ENCODE data around the gene APLF. TPM values are rescaled to one million over a fixed set of nuclear protein-coding genes. Genes with fewer than 3 reads are reported as not detected.

Gene APLF
- total RNA-seq, 1 donor from 2014 or later: 8.4 TPM

DNA sequence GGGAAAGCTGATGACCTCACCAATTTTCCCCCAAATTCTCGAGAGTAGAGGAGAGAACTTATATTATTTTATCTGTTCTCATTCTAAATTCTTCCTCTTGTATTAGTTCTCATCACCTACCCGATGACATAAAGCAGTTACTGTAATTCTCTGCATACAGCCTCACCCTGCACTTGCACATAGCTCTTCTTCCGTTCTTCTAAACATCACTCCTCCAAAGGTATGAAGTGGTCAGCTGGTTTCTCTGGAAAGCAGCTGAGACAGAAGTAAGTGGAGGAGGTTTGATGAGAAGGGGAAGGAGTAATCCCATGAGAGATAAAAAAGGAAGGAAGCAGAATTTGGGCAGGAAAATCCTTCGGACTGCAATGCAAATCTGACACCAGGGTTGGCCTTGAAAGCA lies 39.3 kb upstream of the APLF start:
- Histone ChIP-seq H3K4me1 (ENCODE audit: control insufficient read depth in 3 of 3, insufficient read depth in 3 of 3, low read length in 3 of 3) (no peaks in the 10 kb centered on the region), H3K4me3 (ENCODE audit: low read length in 3 of 3) (no peak overlapping the region), H3K36me3 (ENCODE audit: control insufficient read depth in 3 of 3, insufficient read depth in 3 of 3, low read length in 3 of 3) (no peaks in the 10 kb centered on the region), H3K27me3 (ENCODE audit: control insufficient read depth in 3 of 3, insufficient read depth in 3 of 3, low read length in 3 of 3) (peaks cover 0 to 2% (median 0%) of the 10 kb centered on the region in 3 donors), H3K27ac (ENCODE audit: low read depth, low read length) (no peak overlapping the region), H3K9me3 (ENCODE audit: control insufficient read depth in 3 of 3, low read length in 3 of 3) (no peaks in the 10 kb centered on the region), H3K9ac (ENCODE audit: low read depth in 1 of 3, low read length in 3 of 3) (no peak overlapping the region)

DNA sequence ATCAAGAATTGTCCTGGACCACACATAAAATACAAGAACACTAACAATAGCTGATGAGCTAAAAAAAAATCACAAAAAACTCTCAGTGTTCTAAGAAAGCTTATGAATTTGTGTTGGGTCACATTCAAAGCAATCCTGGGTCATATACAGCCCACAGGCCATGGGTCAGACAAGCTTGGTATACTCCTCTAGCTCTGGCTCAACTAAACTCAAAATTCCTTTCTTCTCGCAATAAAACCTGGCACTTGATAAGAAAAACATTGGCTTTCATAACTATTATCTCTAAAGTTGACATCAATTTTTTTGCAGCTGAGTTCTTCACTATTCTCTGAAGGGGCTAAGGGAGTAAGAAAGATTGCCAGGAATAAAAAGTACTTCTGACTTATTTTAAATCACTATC lies 38.6 kb upstream of the APLF start:
- H3K4me3 ChIP-seq (ENCODE audit: low read length in 3 of 3): no peak overlapping the region
- no peaks in the 10 kb centered on the region for H3K4me1 ChIP-seq (ENCODE audit: control insufficient read depth in 3 of 3, insufficient read depth in 3 of 3, low read length in 3 of 3)
- H3K9me3 ChIP-seq (ENCODE audit: control insufficient read depth in 3 of 3, low read length in 3 of 3): no peaks in the 10 kb centered on the region
- no peaks in the 10 kb centered on the region for H3K36me3 ChIP-seq (ENCODE audit: control insufficient read depth in 3 of 3, insufficient read depth in 3 of 3, low read length in 3 of 3)
- peaks cover 0 to 2% (median 0%) of the 10 kb centered on the region in 3 donors for H3K27me3 ChIP-seq (ENCODE audit: control insufficient read depth in 3 of 3, insufficient read depth in 3 of 3, low read length in 3 of 3)
- no peak overlapping the region for H3K27ac ChIP-seq (ENCODE audit: low read depth, low read length)
- no peak overlapping the region for H3K9ac ChIP-seq (ENCODE audit: low read depth in 1 of 3, low read length in 3 of 3)

DNA sequence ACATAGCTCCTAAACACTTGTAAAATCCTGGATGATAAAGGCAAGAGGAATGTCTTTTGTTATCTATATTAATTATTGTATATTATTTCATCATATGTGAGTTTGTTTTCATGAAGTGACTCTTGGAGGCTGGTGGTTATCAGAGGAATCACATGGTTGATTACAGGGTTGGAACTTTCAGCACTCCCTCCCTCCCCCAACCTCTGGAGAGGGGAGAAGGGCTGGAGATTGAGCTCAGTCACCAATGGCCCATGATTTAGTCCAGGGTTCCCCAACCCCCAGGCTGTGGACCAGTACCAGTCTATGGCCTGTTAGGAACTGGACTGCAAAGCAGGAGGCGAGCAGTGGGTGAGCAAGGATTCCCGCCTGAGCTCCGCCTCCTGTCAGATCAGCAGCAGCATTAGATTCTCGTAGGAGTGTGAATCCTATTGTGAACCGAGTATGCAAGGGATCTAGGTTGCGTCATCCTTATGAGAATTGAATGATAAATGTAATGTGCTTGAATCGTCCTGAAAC lies 38.0 kb upstream of the APLF start:
- Histone ChIP-seq H3K4me3 (ENCODE audit: low read length in 3 of 3) (no peak overlapping the region), H3K9ac (ENCODE audit: low read depth in 1 of 3, low read length in 3 of 3) (no peak overlapping the region)

GRCh38 chr2:68431316-68431972 lies 35.9 kb upstream of the APLF start:
- H3K4me1 ChIP-seq (ENCODE audit: control insufficient read depth in 3 of 3, insufficient read depth in 3 of 3, low read length in 3 of 3): peaks cover 3 to 9% (median 3%) of the 10 kb centered on the region in 3 donors
- H3K9me3 ChIP-seq (ENCODE audit: control insufficient read depth in 3 of 3, low read length in 3 of 3): no peaks in the 10 kb centered on the region
- peaks cover 0 to 2% (median 0%) of the 10 kb centered on the region in 3 donors for H3K27me3 ChIP-seq (ENCODE audit: control insufficient read depth in 3 of 3, insufficient read depth in 3 of 3, low read length in 3 of 3)
- H3K4me3 ChIP-seq (ENCODE audit: low read length in 3 of 3): no peak overlapping the region
- no peak overlapping the region for H3K9ac ChIP-seq (ENCODE audit: low read depth in 1 of 3, low read length in 3 of 3)
- H3K27ac ChIP-seq (ENCODE audit: low read depth, low read length): no peak overlapping the region
- H3K36me3 ChIP-seq (ENCODE audit: control insufficient read depth in 3 of 3, insufficient read depth in 3 of 3, low read length in 3 of 3): no peaks in the 10 kb centered on the region

More for the DNA sequence above, 38.0 kb upstream of the APLF start:
- H3K27me3 ChIP-seq (ENCODE audit: control insufficient read depth in 3 of 3, insufficient read depth in 3 of 3, low read length in 3 of 3): peaks cover 0 to 2% (median 0%) of the 10 kb centered on the region in 3 donors
- no peak overlapping the region for H3K27ac ChIP-seq (ENCODE audit: low read depth, low read length)
- no peaks in the 10 kb centered on the region for H3K9me3 ChIP-seq (ENCODE audit: control insufficient read depth in 3 of 3, low read length in 3 of 3)
- H3K36me3 ChIP-seq (ENCODE audit: control insufficient read depth in 3 of 3, insufficient read depth in 3 of 3, low read length in 3 of 3): no peaks in the 10 kb centered on the region
- H3K4me1 ChIP-seq (ENCODE audit: control insufficient read depth in 3 of 3, insufficient read depth in 3 of 3, low read length in 3 of 3): no peaks in the 10 kb centered on the region

GRCh38 chr2:68432696-68433658 lies 34.4 kb upstream of the APLF start:
- no peaks in the 10 kb centered on the region for H3K36me3 ChIP-seq (ENCODE audit: control insufficient read depth in 3 of 3, insufficient read depth in 3 of 3, low read length in 3 of 3)

DNA sequence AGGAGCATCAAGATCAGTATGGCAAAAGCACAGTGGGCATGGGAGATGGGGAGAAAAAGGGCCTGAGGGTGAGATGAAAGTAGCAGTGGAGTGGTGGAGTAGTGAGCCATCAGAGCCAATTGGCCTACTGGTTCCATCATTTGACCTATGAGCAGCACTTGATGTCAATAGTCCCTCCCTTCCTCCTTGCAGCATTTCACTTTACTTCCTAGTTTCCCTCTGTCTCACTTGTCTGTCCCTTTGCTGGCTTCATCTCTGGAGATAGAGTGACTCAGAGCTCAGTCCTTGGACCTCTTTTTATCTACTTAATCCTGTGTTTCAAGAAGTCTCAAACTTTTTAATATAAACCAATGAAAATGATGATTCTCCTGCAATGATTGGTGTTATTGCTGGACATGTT lies 32.4 kb upstream of the APLF start:
- Histone ChIP-seq H3K27ac (ENCODE audit: low read depth, low read length) (no peak overlapping the region), H3K9ac (ENCODE audit: low read depth in 1 of 3, low read length in 3 of 3) (no peak overlapping the region), H3K27me3 (ENCODE audit: control insufficient read depth in 3 of 3, insufficient read depth in 3 of 3, low read length in 3 of 3) (peaks cover 0 to 2% (median 0%) of the 10 kb centered on the region in 3 donors), H3K4me3 (ENCODE audit: low read length in 3 of 3) (no peak overlapping the region), H3K36me3 (ENCODE audit: control insufficient read depth in 3 of 3, insufficient read depth in 3 of 3, low read length in 3 of 3) (no peaks in the 10 kb centered on the region), H3K9me3 (ENCODE audit: control insufficient read depth in 3 of 3, low read length in 3 of 3) (no peaks in the 10 kb centered on the region), H3K4me1 (ENCODE audit: control insufficient read depth in 3 of 3, insufficient read depth in 3 of 3, low read length in 3 of 3) (peaks cover 8 to 14% (median 9%) of the 10 kb centered on the region in 3 donors)

More at GRCh38 chr2:68432696-68433658, 34.4 kb upstream of the APLF start:
- Histone ChIP-seq H3K4me3 (ENCODE audit: low read length in 3 of 3) (no peak overlapping the region), H3K27me3 (ENCODE audit: control insufficient read depth in 3 of 3, insufficient read depth in 3 of 3, low read length in 3 of 3) (peaks cover 0 to 2% (median 0%) of the 10 kb centered on the region in 3 donors), H3K27ac (ENCODE audit: low read depth, low read length) (no peak overlapping the region), H3K9me3 (ENCODE audit: control insufficient read depth in 3 of 3, low read length in 3 of 3) (no peaks in the 10 kb centered on the region), H3K4me1 (ENCODE audit: control insufficient read depth in 3 of 3, insufficient read depth in 3 of 3, low read length in 3 of 3) (peaks cover 8 to 14% (median 9%) of the 10 kb centered on the region in 3 donors), H3K9ac (ENCODE audit: low read depth in 1 of 3, low read length in 3 of 3) (no peak overlapping the region)

- H3K27me3 ChIP-seq (ENCODE audit: control insufficient read depth in 3 of 3, insufficient read depth in 3 of 3, low read length in 3 of 3): peaks cover 0 to 2% (median 0%) of the 10 kb centered on the region in 3 donors
- H3K4me3 ChIP-seq (ENCODE audit: low read length in 3 of 3): no peak overlapping the region
- no peaks in the 10 kb centered on the region for H3K9me3 ChIP-seq (ENCODE audit: control insufficient read depth in 3 of 3, low read length in 3 of 3)
- H3K4me1 ChIP-seq (ENCODE audit: control insufficient read depth in 3 of 3, insufficient read depth in 3 of 3, low read length in 3 of 3): peaks cover 8 to 17% (median 9%) of the 10 kb centered on the region in 3 donors
- H3K36me3 ChIP-seq (ENCODE audit: control insufficient read depth in 3 of 3, insufficient read depth in 3 of 3, low read length in 3 of 3): no peaks in the 10 kb centered on the region
- no peak overlapping the region for H3K9ac ChIP-seq (ENCODE audit: low read depth in 1 of 3, low read length in 3 of 3)
- H3K27ac ChIP-seq (ENCODE audit: low read depth, low read length): no peak overlapping the region
These were observed 31.8 kb upstream of the APLF start for GRCh38 chr2:68435615-68436014.

GRCh38 chr2:68436270-68436669 lies 31.1 kb upstream of the APLF start:
- H3K27ac ChIP-seq (ENCODE audit: low read depth, low read length): no peak overlapping the region
- H3K4me1 ChIP-seq (ENCODE audit: control insufficient read depth in 3 of 3, insufficient read depth in 3 of 3, low read length in 3 of 3): peaks cover 8 to 19% (median 9%) of the 10 kb centered on the region in 3 donors
- H3K9me3 ChIP-seq (ENCODE audit: control insufficient read depth in 3 of 3, low read length in 3 of 3): no peaks in the 10 kb centered on the region
- peaks cover 0 to 2% (median 0%) of the 10 kb centered on the region in 3 donors for H3K27me3 ChIP-seq (ENCODE audit: control insufficient read depth in 3 of 3, insufficient read depth in 3 of 3, low read length in 3 of 3)
- no peak overlapping the region for H3K9ac ChIP-seq (ENCODE audit: low read depth in 1 of 3, low read length in 3 of 3)
- no peaks in the 10 kb centered on the region for H3K36me3 ChIP-seq (ENCODE audit: control insufficient read depth in 3 of 3, insufficient read depth in 3 of 3, low read length in 3 of 3)
- H3K4me3 ChIP-seq (ENCODE audit: low read length in 3 of 3): no peak overlapping the region

- Histone ChIP-seq H3K27me3 (ENCODE audit: control insufficient read depth in 3 of 3, insufficient read depth in 3 of 3, low read length in 3 of 3) (no peaks in the 10 kb centered on the region), H3K36me3 (ENCODE audit: control insufficient read depth in 3 of 3, insufficient read depth in 3 of 3, low read length in 3 of 3) (no peaks in the 10 kb centered on the region), H3K4me1 (ENCODE audit: control insufficient read depth in 3 of 3, insufficient read depth in 3 of 3, low read length in 3 of 3) (peaks cover 8 to 22% (median 13%) of the 10 kb centered on the region in 3 donors), H3K27ac (ENCODE audit: low read depth, low read length) (no peak overlapping the region), H3K9ac (ENCODE audit: low read depth in 1 of 3, low read length in 3 of 3) (no peak overlapping the region), H3K4me3 (ENCODE audit: low read length in 3 of 3) (no peak overlapping the region), H3K9me3 (ENCODE audit: control insufficient read depth in 3 of 3, low read length in 3 of 3) (no peaks in the 10 kb centered on the region)
These were observed 28.7 kb upstream of the APLF start for GRCh38 chr2:68438455-68439303.
